NCI-H2196 treated with DMSO at 0.1 percent for 48 hours (cell line): ENCODE data around the gene CARD6.
"Not testable (repeated sequence)": the region's sequence is repeated elsewhere in the genome, so short reads cannot be mapped to it uniquely, and the experiment has no call there.

Experiments
- DNase-seq: peaks from one replicate; lab custom pipeline; 2025; ENCODE audit not compliant: unreplicated experiment; lab: John Stamatoyannopoulos, UW

CARD6 gene

DNA sequence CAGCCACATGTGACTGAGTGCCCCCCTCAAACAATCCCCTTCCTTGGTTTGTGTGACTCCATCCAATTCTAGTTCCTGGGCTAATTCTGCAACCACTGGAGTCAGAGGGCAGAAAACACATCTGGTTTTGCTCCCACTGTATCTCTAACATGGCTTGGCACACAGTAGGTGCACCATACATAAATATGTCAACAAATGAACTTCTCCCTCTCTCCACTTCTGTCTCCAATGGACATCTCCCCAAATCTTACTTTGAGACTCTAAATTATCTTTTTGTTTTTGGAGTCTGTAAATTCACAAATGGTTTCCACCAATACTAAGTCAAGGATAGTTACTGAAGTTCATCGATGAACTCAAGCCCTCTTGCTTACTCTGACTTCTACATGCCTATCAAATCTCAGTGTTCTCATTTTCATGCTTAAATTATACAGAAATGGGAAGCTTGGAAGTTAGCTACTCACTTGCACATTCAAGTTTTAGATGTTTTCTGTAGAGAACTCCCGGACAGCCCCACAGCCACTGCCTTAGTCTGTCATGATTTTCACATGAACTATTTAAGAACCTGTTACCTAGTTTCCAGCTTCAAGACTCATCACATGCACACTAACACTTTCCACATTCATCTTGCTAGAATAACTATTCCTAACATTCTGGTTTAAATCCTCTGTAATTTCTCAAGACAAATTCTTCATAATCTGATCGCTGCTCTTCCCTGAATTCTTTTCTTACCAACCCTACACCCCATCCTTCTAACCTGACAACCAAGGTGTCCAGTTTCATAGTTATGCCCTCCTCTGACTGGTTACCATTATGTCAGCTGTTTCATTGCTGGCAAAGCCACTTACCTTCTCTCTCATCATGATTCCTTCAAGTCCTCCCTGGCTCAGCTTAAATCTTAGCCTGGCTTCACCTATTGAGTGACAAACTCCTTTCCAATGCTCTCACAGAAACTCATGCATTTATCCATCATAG is 12.2 kb upstream of the CARD6 start:
- DNase-seq: no peak

DNA sequence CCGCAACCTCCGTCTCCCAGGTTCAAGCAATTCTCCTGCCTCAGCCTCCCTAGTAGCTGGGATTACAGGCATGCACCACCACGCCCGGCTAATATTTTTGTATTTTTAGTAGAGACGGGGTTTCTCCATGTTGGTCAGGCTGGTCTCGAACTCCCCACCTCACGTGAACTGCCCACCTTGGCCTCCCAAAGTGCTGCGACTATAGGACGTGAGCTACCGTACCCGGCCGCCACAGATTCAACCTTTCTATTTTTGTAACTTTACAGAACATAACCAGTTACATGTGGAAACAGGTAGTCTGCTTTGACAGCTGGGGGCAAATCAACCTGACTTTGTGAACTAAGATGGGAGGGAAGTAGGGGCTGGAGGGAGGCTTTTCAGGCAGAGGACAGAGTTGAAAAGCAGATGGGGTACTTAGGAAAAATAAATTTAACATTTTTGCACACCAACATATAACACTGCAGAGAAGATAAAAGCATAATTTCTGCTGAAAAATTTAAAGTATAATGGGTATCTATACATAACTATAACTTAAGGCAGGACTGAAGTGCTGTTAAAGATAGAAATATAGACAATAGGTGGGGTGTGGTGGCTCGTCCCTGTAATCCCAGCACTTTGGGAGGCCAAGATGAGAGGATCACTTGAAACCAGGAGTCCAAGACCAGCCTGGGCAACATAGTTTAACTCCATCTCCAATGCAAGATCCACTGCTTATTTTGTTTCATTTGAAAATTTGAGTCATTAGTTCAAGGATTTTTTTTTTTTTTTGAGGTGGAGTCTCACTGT is 11.2 kb upstream of the CARD6 start:
- DNase-seq: no peak

DNA sequence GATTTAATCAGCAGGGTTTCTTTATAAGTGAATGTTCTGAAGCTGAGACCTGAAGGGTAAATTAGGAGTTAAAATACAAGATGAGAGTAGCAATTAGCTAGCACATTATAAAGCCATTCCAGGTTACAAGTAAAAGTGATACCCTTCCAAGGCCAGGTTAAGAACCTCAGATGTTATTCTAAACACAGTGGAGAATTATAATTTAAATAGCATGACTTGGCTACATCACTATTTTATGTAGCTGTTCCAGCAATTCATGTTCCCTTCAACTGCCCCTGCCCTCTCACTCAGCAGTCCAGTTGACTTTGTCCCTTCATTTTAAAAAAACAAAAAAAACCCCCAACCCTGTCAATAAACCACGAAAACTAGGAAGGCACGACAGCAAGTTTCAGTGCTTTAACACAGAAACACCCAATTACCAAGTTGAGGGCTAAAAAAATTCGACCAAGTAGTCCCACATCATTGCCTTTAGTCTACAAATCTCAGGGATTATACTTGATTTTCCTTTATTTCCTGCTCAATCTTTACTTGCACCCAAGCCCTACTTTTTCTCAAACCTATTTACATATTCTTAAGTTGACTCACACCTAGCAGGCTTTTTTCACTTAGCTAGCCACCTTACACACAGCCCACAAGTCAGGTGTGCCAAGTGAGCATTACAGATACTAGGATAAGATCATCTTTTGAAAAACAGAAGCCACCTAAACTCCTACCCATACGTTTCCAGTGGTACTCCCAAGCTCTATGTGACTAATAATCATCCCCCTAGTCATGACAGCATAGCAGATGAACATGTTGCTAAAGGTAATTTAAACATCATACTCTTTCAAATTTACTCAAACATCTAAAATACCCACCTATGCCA is 9.6 kb upstream of the CARD6 start:
- DNase-seq: no peak

DNA sequence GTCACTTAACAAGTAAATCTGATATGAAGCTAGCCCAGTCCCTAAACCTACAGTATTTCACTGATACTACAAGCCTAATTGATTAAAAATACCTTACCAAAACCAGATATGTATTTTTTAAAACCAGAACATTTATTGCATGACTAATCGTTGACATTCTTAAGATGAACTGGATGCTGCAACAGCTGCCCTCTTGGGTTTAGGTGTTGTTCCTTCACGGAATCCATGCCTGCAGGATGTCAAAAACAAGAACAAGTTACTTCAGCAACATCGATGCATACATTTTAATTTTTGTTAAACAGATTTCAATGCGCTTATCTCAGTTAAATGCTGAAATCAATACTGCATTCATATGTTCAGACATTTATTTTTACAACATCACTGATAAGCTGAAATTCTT is 8.8 kb upstream of the CARD6 start:
- no peak for DNase-seq

DNA sequence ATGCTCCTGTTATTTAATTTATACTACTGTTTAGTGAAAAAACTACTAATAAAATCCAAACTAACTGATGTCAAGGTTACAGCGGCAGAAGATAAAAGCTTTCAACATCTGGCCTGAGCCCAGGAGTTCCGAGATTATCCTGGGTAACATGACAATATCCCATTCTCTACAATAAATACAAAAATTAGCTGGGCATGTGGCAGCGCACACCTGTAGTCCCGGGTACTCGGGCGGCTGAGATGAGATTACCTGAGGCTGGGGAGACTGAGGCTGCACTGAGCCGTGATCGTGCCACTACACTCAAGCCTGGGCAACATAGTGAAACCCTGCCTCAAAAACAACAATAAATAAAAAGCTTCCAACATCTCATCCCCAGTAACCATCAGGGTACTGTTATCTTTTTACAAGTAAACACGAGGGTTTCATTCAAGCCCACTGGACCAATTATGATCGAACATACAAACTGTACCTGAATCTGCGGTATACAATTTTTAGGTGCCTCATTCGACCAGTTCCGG is 7.4 kb upstream of the CARD6 start:
- no peak for DNase-seq

DNA sequence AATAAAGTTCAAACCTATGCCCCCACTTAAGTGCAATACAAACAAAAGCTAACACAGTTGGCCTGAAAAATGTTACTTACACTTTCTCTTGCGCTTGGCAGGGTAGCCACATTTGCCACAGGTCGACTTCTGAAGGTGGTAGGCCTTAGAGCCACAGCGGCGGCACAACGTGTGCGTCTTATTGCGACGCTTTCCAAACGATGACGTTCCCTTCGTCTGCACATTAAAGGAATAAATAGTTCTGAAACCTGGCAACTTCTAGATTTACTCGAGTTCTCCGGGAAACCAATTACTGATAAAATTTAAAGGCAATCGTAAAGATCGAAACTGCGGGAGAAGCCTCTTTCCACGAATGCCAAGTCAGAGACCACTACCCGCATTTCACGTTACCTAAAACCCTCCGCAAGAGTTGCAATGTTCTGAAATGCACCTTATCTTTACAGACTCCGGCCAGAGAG is 6.7 kb upstream of the CARD6 start:
- DNase-seq: no peak

DNA sequence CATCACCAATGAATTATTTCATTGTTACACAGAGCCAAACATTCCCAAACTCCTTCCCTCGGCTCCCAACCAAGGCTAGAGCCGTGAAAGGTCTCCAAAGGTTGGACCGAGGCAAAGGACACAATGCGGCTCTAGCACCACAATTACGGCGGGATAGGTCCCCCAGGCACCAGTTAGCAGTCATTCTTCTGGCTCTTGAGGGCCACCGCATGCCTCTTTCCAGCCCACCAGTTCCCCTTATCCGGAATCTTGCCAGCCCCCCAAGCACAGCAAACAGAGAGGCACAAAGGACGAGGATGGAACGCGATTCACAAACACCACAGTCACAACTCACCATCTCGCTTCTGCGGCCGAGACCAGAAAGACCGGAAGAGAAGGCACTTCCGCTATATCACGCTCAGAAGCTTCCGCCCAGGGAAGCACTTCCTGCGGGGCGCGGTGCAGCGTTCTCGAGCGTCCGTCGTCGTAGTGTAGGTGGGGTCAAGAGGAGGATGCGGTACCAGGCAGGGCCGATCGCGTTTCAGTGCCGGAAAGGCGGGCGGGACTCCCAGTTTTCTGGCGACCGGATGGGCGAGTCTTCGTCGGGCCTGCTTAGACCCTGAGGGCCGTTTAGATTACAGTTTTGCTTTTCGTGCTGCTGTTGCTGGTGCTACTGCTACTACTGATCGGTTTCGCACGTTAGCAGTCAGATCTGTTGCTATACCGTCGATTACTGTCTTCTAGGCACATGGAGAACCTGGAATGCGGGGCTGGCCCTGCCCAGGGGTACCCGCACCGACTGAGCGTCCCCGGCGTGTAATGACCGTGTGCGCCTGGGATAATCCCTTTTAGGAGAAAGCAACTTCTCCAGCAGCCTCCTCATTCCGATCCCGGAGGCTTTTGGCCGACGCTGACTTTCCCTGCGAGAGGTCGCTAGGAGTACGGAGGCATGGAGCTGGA is 6.0 kb upstream of the CARD6 start, which contains the start of gene RPL37:
TSS of gene RPL37 (minus strand) at position 374 of the 939 bp plus-strand sequence. CDS start at position 337, 37 bp downstream.
- DNase-seq: peak; percentile 95

DNA sequence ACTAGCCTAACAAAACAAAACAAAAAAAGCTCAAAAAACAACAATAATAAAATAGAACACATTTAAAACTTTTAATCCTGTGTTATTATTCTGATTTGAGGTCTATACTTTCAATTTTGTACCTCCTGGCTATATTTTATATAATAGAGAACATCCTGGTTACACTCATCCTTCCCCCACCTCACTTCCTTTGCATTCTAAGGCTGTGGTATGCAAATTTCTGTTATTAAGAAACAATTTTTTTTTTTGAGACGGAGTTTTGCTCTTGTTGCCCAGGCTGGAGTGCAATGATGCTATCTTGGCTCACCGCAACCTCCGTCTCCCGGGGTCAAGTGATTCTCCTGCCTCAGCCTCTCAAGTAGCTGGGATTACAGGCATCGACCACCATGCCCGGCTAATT is 3.1 kb upstream of the CARD6 start:
- DNase-seq: no peak

DNA sequence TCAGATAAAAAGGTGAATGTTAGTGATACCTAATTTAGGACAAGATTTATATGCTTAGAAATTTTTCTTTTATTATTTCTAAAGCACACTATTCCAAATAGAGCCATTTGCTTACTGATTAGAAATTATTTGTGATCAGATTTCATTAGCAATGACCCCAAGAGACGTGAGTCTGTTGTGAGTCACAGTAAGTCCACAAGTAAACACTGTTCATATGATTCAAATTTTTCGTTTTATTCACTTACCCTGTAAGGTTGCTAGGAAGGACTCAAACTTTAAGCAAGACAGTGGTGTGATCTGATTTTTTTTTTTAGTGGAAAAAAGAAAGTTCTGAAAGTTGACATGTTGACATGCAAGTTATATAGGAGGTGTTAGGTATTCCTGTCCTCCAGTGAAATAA is 1.2 kb downstream of the CARD6 start:
- no peak for DNase-seq

DNA sequence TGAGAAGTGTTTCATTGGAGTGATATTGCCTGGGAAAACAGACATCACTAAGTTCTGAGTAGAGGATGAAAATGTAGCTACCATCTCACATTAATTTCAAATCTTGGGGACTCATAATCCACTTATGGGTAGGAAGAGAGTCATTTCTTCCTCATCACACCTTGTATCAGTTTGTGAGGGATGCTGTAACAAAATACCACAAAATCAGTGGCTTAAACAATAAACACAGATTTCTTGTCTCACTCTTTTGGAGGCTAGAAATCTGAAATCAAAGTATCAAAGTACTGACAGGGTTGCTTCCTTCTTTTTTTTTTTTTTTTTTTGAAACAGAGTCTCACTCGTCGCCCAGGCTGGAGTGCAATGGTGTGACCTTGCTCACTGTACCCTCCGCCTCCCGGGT is 3.4 kb downstream of the CARD6 start:
- no peak for DNase-seq

DNA sequence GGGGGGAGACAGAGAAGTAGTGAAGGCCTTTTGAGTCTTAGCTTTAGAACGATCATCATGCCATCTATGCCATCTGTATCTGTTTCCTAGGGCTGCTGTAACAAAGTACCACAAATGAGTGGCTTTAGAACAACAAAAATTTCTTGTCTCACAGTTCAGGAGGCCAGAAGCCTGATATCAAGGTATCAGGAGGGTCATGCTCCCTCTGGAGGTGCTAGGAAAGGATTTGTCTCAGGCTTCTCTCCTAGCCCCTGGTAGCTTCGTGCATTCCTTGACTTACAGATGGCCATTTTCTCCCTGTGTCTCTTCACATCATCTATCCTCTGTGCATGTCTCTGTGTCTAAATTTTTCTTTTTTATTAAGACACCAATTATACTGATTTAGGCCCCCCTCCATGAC is 5.2 kb downstream of the CARD6 start:
- DNase-seq: no peak

DNA sequence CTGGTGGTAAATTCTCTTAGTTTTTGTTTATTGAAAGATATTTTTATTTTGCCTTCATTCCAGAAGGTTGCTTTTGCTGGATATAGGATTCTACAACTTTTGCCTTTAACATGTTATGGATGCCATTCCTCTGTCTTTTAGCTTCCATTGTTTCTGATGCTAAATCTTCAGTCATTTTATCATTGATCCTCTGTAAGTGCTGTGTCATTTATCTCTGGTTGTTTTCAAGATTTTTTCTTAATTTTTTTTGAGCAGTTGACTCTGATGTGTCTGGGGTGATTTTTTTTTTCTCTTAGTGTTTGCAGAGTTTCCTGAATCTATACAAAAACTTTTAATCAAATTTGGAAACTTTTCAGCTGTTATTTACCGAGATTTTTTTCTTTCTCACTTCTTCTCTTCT is 6.4 kb downstream of the CARD6 start:
- no peak for DNase-seq

DNA sequence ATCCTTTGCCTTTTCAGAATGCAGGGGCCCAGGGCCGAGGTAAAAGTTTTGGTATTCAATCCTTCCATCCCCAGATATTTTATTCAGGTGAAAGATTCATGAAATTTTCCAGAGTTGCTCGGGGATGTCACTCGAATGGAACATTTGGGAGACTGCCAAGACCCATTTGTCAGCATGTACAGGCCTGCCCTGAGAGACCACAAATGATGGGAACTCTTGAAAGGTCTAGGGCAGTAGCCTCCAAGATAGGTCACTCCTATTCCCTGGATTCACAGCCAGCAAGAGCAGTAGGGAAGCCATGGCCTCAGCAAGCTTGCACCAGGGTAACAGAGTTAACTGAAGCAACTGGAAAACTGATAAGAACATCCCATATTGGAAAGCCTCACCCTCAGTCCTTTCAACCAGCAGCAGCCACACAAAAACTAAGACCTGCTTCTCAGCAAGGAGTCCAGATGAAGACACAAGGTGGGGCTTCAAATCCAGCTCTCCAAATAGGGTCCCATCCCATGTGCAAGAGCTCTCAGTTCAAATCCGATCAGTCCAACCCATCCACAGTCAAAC is 12.5 kb downstream of the CARD6 start:
- DNase-seq: no peak

DNA sequence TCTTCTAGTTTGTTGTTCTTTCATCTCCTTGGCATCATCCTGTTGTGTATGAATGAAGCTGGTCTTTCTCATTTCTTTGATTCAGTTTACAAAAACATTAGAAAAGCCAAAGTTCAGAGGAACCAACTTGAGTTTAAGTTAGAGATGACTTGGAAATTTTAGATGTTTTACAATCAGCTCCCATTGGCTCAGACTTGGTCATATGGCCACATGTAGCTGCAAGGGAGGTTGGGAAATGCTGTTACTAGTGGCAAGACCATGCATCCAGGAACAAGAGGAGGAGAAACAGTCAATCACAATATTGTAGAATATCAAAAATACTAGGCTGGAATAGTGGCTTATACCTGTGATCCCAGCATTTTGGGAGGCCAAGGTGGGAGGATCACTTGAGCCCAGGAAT is 19.5 kb downstream of the CARD6 start:
- DNase-seq: no peak

DNA sequence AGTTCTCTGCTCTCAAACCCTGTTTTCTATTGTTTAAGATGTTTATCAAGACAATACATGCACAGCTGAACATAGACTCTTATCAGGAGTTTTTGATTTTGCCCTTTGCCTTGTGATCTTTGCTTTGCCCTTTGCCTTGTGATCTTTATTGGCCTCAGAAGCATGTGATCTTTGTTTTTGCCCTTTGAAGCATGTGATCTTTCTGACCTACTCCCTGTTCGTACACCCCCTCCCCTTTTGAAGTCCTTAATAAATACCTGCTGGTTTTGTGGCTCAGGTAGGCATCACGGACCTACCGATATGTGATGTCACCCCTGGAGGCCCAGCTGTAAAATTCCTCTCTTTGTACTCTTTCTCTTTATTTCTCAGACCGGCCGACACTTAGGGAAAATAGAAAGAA is 23.8 kb downstream of the CARD6 start:
- DNase-seq: not testable (repeated sequence)

DNA sequence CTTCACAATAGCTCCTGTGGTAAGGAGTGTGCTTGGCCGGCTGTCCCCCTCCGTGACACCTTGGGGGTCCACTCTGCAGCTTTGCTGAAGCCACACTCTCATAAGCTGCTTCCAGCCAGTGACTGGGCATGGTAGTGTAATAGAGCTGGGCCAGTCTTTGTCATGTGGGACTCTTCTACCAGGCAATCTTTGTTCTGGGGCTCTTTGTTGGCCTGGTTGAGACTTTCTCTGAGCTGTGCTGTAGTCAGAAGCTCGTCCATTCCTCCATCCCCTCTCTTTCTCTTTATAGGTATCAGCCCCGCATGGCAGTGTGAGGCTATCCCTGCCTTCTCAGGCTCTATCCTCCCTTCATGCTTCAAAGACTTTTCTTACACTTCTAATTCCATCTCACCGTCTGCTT is 25.7 kb downstream of the CARD6 start:
- no peak for DNase-seq

DNA sequence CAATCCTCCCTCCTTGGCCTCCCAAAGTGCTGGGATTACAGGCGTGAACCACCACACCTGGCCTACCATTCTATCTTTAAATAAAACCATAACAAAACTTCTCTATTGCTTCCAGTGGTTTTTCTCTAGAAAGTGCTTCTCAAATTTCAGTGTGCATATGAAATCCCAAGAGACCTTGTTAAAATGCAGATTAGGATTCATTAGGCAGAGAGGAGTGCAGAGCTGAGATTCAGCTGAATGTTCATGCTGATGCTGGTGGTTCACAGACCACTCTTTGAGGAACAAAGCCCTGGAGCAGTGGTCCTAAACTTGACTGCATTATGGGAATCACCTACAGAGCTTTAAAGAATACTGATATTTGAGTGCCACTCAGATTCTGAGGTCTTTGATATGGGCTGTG is 28.2 kb downstream of the CARD6 start:
- DNase-seq: no peak

DNA sequence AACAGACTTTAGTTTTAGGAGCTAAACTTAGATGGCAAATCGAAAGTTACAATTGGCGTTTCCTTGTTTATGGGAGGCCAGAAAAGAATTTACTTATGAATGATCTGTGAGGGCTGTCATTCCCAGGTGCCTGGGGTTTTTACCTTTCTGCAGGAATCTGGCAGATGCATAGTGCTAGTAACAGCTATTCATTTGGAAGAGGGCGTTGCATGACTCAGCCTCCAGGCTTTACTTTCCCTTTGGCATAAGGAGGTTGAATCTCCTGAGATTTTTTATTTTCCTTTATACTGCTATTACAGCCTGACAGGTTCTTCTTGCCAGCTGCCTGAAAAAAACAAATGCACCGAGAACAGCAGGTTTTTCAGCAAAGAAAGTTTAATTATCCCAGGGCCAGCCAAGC is 30.0 kb downstream of the CARD6 start:
- no peak for DNase-seq

DNA sequence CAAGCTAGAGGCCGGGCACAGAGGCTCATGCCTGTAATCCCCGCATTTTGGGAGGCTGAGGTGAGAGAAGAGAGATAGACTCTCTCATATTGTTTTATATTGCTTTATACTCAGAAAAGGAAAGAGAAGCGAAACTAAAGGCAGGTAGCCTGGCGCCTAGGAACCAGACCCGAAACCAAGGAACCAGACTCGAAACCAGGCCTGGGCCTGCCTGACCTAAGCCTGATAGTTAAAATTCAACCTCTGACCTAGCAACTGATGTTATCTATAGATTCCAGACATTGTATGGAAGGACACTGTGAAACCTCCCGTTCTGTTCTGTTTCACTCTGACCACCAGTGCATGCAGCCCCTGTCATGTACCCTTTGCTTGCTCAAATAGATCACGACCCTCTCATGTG is 31.1 kb downstream of the CARD6 start:
- DNase-seq: not testable (repeated sequence)
